Activated B cell treated with CpG ODN at 0.5 μM for 24 hours (primary cell): ENCODE data around the gene BPGM. TPM values are rescaled to one million over a fixed set of nuclear protein-coding genes. Genes with fewer than 3 reads are reported as not detected.
A peak's percentile ranks its signal among the peaks of the same experiment; 100 is the strongest.

Experiments
- ATAC-seq: fragments of 200-7000 bp; cut with Tn5 transposase; one replicate; pipeline ENCODE4 v1.10.0; 2021; ENCODE audit warnings: low read depth, mild to moderate bottlenecking, moderate library complexity
- CTCF ChIA-PET: fragments of 350-600 bp; sonication (Branson Sonifier 250); formaldehyde crosslinking; loops from one replicate; lab custom pipeline; 2021; ENCODE audit warnings: antibody characterized with exemption; lab: Charles Lee
- POLR2A ChIA-PET: fragments of 350-600 bp; sonication (Branson Sonifier 250); formaldehyde crosslinking; loops from one replicate; lab custom pipeline; 2021; ENCODE audit warnings: antibody characterized with exemption; lab: Charles Lee
- DNase-seq: peaks from one replicate; pipeline ENCODE4 v3.0.0; 2022
- H3K27ac Mint-ChIP-seq: one replicate; pipeline ENCODE4 v1.8.0; 2020; ENCODE audit warnings: mixed read lengths
- H3K27me3 Mint-ChIP-seq: one replicate; pipeline ENCODE4 v1.8.0; 2021; ENCODE audit warnings: mixed read lengths
- H3K36me3 Mint-ChIP-seq: one replicate; pipeline ENCODE4 v1.8.0; 2021; ENCODE audit warnings: low read depth, mixed read lengths
- H3K4me1 Mint-ChIP-seq: one replicate; pipeline ENCODE4 v1.8.0; 2021; ENCODE audit warnings: mixed read lengths
- H3K4me3 Mint-ChIP-seq: one replicate; pipeline ENCODE4 v1.8.0; 2020; ENCODE audit warnings: mild to moderate bottlenecking, mixed read lengths
- H3K9me3 Mint-ChIP-seq: one replicate; pipeline ENCODE4 v1.8.0; 2020; ENCODE audit warnings: mixed read lengths
- intact Hi-C: fragments of 100-400 bp; cut with micrococcal nuclease; formaldehyde crosslinking; loops from one replicate; pipeline ENCODE4 v1.15.1; 2024
- total RNA-seq: library from RNA; stranded (reverse); gene quantifications from 2 replicates; pipeline ENCODE4 v1.2.3, GENCODE V29; 2022
- TF ChIP-seq, protein P1 (sequence below): fragments of 200-600 bp; IDR thresholded peaks from one replicate; pipeline ENCODE4 v1.8.0; 2022; ENCODE audit warnings: antibody characterized with exemption, mild to moderate bottlenecking

The BPGM gene
- total RNA-seq, 1 donor from 2014 or later = 10.1 TPM

DNA sequence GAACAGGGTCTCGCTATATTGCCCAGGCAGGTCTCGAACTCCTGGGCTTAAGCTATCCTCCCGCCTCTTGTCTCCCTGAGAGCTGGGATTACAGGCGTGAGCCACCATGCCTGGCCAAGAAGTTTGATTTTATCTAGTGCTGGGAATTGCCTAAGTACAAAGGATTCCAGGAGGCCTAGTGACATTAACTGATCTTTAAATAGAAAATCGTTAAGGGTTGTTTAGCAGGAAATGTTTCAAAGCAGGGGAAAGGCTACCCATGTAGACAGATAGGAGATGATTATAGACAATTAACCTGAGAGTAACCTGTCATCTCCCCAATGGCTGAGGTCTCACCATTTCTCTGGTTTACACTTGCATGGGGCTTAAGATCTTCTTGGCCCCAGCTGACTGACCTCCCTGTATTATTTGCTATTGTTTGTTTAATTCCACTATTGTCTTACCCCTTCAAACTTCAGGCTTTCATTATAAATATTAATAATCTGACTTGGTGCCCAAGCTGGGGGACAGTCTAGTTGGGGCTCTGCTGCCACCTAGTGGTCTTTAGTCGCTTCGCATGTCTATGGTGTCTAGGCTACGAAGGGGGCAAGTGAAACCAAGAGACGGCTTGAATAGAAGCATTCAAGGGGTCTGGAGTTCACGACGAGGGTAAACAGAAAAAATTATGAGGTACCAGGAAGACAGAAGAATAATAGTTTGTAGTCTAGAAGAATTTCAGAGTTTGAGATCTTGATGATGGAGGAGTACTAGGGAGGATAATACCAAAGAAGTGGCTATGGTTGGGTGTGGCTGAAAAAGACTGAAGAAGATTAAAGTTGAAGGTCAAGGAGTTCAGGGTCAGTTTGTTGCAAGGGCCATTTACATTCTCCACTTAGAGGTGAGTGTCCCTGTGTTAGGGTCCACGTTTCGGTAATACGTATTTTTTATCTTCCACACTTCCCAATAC lies 40.4 kb upstream of the BPGM start:
- DNase-seq (no peak), ATAC-seq (peak; percentile 84)
- Mint-ChIP-seq H3K9me3 (no peaks in the 10 kb centered on the region), H3K4me3 (no peak overlapping the region), H3K27me3 (peaks cover 44% of the 10 kb centered on the region), H3K4me1 (peaks cover 2% of the 10 kb centered on the region), H3K36me3 (no peaks in the 10 kb centered on the region), H3K27ac (no peak overlapping the region)
- intact Hi-C loops = loop anchor here (1.0 to 2.0 kb wide), 4 partner anchors 57 to 348 kb away; partner anchors contain the start of gene AKR1B15
- ChIA-PET CTCF (interaction anchor here (0.6 to 7.5 kb wide), 8 partner anchors 9 to 408 kb away, joined by 3 to 106 read pairs (median 4); no protein-coding TSS in a partner anchor), POLR2A (no interaction called here)
- TF ChIP-seq, protein P1, sequence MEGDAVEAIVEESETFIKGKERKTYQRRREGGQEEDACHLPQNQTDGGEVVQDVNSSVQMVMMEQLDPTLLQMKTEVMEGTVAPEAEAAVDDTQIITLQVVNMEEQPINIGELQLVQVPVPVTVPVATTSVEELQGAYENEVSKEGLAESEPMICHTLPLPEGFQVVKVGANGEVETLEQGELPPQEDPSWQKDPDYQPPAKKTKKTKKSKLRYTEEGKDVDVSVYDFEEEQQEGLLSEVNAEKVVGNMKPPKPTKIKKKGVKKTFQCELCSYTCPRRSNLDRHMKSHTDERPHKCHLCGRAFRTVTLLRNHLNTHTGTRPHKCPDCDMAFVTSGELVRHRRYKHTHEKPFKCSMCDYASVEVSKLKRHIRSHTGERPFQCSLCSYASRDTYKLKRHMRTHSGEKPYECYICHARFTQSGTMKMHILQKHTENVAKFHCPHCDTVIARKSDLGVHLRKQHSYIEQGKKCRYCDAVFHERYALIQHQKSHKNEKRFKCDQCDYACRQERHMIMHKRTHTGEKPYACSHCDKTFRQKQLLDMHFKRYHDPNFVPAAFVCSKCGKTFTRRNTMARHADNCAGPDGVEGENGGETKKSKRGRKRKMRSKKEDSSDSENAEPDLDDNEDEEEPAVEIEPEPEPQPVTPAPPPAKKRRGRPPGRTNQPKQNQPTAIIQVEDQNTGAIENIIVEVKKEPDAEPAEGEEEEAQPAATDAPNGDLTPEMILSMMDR = peak; percentile 78

DNA sequence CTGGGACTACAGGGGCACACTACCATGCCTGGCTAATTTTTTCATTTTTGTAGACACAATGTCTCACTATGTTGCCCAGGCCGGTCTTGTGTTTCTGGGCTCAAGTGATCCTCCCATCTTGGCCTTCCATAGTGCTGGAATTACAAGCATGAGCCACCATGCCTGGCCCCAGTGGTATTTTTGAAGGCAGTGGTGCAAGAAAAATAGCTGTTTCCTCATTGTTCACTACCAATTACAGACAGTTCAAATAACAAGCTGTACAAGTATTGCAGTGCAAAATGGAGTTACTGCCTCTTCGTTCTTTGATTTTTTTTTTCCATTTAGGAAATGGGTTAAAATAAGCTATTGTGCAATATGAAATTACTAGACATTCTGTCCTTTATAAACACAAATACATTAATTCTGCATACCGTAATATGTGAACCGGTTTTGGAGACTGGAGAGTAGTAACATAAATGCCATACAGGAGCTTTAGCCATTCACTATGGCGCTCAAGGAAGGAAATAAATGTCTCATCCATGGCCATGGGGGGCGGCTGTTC lies 35.0 kb upstream of the BPGM start:
- ChIA-PET CTCF (interaction anchor here (1.0 to 2.1 kb wide), 3 partner anchors 15 to 179 kb away, joined by 3 to 6 read pairs (median 3); no protein-coding TSS in a partner anchor), POLR2A (no interaction called here)
- intact Hi-C loops = no loop called here
- DNase-seq = no peak
- Mint-ChIP-seq H3K4me1 (no peaks in the 10 kb centered on the region), H3K27me3 (peaks cover 35% of the 10 kb centered on the region), H3K27ac (no peak overlapping the region), H3K4me3 (no peak overlapping the region), H3K36me3 (no peaks in the 10 kb centered on the region), H3K9me3 (no peaks in the 10 kb centered on the region)
- no peak for ATAC-seq
- TF ChIP-seq, protein P1 = no peak

DNA sequence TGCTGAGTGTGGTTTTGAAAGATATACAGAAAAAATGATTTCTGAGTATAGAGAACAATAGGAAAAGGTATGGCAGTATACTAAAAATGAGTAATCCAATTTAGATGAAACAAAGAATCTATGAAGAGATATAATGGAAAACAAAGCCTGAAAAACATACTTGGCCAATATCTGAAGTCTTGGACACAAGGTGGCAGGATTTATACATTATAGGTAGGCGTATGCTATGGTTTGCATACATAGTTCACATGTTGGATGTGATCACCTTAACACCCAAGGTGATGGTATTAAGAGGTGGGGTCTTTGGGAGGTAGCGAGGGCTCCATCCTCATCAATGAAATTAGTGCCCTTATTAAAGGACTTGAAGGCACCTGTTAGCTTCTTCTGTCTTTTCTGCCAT lies 34.5 kb upstream of the BPGM start:
- ChIA-PET POLR2A (no interaction called here), CTCF (interaction anchor here (1.3 to 2.1 kb wide), 2 partner anchors 91 to 180 kb away, joined by 3 to 6 read pairs; no protein-coding TSS in a partner anchor)
- Mint-ChIP-seq H3K27me3 (peaks cover 40% of the 10 kb centered on the region), H3K27ac (no peak overlapping the region), H3K4me3 (no peak overlapping the region), H3K9me3 (no peaks in the 10 kb centered on the region), H3K36me3 (no peaks in the 10 kb centered on the region), H3K4me1 (no peaks in the 10 kb centered on the region)
- intact Hi-C loops = no loop called here
- TF ChIP-seq, protein P1 = no peak
- DNase-seq (no peak), ATAC-seq (no peak)

DNA sequence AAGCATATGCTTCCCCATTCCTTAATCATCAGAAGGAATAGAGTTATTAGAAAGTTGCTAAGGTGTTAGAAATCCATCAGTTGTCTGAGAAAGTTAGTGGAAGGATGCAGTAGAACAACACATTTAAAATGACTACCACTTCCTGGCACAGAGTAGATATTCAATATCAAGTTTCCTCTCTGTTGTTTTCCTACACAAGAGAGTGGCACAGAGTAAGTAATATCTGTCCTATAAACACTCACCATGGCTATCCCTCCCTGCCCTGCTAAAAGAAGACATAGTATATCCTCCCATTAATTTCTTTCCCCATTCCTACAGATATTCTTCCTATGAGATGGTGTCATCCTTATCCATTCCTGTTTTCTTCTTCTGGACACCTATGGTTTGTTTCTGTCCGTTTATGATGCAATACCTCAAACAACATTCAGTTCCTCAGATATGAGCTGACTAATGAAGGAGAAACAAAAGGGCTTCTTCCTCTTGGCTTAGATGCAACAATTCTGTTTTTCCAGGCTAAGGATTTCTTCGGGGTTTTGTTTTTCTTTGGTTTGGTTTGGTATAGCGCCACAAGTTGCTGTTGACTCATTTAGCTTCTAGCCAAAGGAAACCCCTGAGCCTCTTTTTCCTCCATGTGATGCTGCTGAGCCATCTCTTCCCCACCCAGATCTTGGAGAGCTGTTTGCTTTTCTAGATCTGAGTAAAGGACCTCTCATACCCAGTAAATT lies 32.9 kb upstream of the BPGM start:
- no peak for ATAC-seq
- no peaks in the 10 kb centered on the region for H3K9me3 Mint-ChIP-seq
- H3K36me3 Mint-ChIP-seq = no peaks in the 10 kb centered on the region
- DNase-seq = no peak
- H3K4me1 Mint-ChIP-seq = no peaks in the 10 kb centered on the region
- ChIA-PET CTCF (interaction anchor here (2.1 kb wide), 1 partner anchor 181 kb away, joined by 6 read pairs; no protein-coding TSS in a partner anchor), POLR2A (no interaction called here)
- no peak overlapping the region for H3K4me3 Mint-ChIP-seq
- TF ChIP-seq, protein P1 = no peak
- H3K27me3 Mint-ChIP-seq = peaks cover 38% of the 10 kb centered on the region
- H3K27ac Mint-ChIP-seq = no peak overlapping the region
- intact Hi-C loops = no loop called here
